SK-N-SH treated with all-trans-retinoic acid at 6 μM for 48 hours (cell line): ENCODE results near the gene CTXN1.

Experiments used
- PATZ1 ChIP-seq: fragments of 250-450 bp; sonication (Bioruptor Pico); IDR thresholded peaks from 2 replicates; pipeline ENCODE4 v1.8.0; 2020; ENCODE audit warnings: mild to moderate bottlenecking, moderate library complexity, borderline replicate concordance
- RARB ChIP-seq: fragments of 250-450 bp; sonication (Bioruptor Pico); IDR thresholded peaks from 2 replicates; pipeline ENCODE4 v1.8.0; 2021; ENCODE audit warnings: mild to moderate bottlenecking, moderate library complexity

DNA sequence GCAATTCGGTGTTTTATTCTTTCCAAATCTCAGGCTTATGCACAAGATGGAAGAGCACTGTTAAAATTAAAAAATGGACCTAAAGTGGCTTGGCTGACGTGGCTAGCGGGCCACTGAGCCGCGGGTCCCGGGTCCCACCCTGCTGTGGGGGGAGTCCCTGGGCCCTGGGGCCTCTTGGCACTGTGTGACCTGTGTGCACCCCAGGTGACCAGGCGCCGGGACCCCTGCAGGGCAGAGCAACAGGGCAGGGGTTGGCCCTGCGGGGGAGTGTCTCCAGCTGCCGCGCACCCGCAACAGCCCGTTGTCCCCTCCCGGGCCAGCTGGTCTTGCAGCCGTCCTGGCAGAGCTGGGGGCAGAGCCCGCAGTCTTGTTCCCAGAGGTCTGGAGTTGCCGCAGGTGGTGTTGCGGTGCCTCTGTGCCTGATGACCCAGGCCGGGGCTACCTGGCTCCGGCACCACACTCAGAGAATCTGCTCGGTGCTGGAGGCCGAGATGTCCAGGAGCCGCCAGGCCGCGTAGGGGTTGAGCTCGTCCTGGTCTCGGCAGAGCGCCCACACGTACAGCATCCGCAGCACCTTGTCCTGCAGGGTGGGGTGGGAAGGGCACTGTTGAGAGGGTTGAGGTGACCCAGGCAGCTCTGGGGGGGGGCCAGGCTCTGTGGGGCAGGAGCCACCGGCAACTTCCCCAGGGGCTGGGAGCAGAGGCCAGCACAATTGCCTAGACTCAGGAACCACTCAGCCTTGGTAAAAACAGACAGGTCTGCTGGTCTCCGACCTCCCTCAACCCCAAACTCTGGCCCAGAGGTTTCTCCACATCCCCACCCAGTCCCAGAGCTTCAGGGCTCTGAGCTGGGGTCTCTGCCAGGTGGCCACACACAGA lies 1.0 kb upstream of the CTXN1 start:
- TF ChIP-seq PATZ1 (no peak), RARB (no peak)
